Measurements from ENCODE around the gene CORO2A.
"Not testable (repeated sequence)": the region's sequence is repeated elsewhere in the genome, so short reads cannot be mapped to it uniquely, and the experiment has no call there.

Gene CORO2A

DNA sequence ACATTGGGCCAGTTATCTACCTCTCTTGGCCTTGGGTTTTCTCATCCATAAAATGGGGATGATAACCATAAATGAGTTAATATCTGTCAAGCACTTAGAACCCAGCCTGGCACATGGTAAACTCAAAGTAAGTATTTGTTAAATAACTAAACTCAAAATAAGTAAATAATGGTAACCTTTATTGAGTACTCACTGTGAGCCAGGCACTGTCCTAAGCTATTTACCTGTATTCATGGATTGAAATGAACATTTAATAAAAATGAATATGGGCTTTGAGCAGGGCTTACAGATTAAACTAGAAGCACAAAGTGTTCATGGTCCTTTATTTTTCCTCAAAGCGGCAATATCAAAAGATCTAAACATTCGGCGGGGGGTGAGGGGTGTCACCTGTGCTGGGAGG is 16.7 kb downstream of the CORO2A start:
- TF ChIP-seq, protein P1, sequence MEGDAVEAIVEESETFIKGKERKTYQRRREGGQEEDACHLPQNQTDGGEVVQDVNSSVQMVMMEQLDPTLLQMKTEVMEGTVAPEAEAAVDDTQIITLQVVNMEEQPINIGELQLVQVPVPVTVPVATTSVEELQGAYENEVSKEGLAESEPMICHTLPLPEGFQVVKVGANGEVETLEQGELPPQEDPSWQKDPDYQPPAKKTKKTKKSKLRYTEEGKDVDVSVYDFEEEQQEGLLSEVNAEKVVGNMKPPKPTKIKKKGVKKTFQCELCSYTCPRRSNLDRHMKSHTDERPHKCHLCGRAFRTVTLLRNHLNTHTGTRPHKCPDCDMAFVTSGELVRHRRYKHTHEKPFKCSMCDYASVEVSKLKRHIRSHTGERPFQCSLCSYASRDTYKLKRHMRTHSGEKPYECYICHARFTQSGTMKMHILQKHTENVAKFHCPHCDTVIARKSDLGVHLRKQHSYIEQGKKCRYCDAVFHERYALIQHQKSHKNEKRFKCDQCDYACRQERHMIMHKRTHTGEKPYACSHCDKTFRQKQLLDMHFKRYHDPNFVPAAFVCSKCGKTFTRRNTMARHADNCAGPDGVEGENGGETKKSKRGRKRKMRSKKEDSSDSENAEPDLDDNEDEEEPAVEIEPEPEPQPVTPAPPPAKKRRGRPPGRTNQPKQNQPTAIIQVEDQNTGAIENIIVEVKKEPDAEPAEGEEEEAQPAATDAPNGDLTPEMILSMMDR (IDR thresholded peaks at IDR 0.05; ENCODE audit: insufficient read depth, low read depth, low read length, missing control alignments) = no peak
- no peak overlapping the region for H3K4me3 ChIP-seq (ENCODE audit: low read length)

DNA sequence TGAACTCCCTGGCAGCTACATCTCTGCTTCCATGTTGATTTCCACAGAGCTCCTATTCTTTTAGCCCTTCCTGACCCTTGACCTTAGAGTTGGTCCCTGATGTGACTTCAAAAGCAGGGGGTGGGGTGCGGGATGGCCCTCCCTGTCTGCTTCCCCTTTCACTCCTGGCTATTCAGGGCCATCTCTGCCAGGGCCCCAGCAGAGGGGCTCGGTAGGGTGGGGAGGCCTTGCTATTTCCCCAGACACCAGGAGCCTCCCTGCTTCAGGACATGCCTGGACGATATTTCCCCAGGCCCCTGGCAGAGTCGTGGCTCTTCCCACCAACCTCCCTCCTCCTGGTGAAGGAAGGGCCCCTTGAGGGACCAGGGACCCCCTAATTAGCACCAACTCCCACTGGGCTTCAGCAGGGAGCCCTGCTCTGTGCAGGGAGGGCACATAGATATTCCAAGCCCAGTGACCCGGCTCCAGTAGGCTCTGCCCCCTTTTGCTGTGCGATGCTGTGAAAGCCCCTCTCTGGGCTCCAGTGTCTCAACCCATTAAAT is 17.3 kb downstream of the CORO2A start:
- TF ChIP-seq, protein P1 (IDR thresholded peaks at IDR 0.05; ENCODE audit: insufficient read depth, low read depth, low read length, missing control alignments) = no peak
- no peak for DNase-seq (ENCODE audit: low read depth)
- no peak overlapping the region for H3K4me3 ChIP-seq (ENCODE audit: low read length)

More for the DNA sequence above, 16.7 kb downstream of the CORO2A start:
- no peak for DNase-seq (ENCODE audit: low read depth)

DNA sequence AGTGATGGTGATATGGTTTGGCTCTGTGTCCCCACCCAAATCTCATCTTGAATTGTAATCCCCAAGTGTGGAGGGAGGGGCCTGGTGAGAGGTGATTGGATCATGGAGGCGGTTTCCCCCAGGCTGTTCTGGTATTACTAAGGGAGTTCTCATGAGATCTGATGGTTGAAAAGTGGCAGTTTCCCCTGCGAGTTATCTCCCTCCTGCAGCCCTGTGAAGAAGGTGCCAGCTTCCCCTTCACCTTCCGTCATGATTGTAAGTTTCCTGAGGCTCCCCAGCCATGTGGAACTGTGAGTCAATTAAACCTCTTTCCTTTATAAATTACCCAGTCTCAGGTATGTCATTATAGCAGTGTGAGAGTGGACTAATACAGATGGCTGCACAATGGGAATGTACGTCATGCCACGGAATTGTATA is 17.9 kb downstream of the CORO2A start:
- not testable (repeated sequence) for H3K4me3 ChIP-seq (ENCODE audit: low read length); DNase-seq (ENCODE audit: low read depth)

DNA sequence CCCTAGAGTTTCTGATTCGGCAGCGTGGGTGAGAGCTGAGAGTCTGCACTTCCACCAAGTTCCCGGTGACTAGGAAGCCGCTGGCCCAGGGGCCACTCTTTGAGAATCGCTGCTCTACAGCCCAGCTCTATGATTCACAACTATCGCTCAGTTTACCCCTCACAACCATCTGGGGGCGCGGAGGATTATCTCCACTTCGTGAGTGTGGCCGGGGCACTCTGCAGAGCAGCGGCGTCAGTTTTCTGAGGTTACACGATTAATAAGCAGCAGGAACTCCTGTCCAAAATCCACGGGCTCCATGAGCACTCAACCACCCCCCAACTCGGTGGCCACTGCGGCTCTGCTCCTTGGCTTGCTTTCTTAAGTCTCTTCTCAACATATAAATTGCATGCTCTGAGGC is 19.3 kb downstream of the CORO2A start:
- no peak for DNase-seq (ENCODE audit: low read depth)
- TF ChIP-seq, protein P1 (IDR thresholded peaks at IDR 0.05; ENCODE audit: insufficient read depth, low read depth, low read length, missing control alignments) = no peak
- H3K4me3 ChIP-seq (ENCODE audit: low read length) = no peak overlapping the region

DNA sequence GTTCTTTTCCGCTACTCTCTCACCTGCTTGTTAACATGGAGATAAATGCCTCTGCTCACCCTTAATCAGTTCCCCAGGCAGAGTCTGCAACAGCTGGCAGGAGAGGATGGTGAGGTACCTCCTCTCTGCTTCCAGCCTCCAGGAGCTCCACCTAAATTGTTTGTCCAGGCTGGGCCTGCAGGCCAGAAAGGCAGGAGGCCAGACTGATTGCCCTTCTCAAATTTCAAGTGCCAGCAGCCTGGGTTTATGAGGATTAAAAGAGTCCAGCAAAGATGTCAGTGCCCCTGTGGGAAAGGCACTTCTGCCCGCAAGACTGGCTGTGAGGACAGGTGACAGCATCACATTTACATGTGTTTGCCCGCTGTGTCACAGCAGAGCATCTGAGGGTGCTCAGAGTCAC is 19.8 kb downstream of the CORO2A start:
- TF ChIP-seq, protein P1 (IDR thresholded peaks at IDR 0.05; ENCODE audit: insufficient read depth, low read depth, low read length, missing control alignments) = no peak
- H3K4me3 ChIP-seq (ENCODE audit: low read length) = no peak overlapping the region
- DNase-seq (ENCODE audit: low read depth) = no peak

DNA sequence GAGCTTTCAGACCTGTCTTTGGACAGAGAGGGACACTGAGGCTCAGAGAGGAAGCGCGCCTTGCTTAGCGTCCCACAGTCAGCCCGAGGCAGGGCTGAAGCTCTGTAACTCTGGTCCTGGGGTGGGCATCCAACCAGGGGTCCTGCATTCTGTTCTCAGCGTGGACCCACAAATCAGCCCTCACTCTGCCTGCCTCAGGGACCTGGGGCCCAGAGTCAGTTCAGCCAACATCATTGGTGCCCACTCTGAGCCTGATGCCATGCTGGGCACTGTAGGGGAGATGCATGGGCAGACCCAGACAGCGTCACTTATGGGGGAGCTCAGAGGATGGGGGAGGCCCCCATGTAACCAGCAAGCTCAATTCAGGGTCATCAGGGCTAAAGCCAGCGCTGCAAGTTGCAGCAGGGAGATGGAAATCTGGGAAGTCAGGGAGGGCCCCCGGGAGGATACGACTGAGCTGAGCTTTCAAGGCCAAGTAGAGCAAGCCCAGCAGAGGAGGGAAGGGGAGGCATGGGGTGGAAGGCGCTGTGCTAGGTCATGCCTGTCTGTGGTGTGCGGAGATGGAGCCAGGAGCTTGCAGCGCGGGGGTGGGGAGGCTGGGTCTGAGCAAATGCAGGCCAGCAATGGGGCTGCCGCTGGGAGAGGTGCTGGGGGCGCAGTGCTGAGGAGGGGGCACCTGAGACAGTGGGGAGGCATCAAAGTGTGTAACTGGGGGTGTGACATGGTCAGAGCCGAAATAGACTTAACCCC is 21.1 kb downstream of the CORO2A start:
- TF ChIP-seq, protein P1 (IDR thresholded peaks at IDR 0.05; ENCODE audit: insufficient read depth, low read depth, low read length, missing control alignments) = no peak
- DNase-seq (ENCODE audit: low read depth) = no peak
- no peak overlapping the region for H3K4me3 ChIP-seq (ENCODE audit: low read length)

DNA sequence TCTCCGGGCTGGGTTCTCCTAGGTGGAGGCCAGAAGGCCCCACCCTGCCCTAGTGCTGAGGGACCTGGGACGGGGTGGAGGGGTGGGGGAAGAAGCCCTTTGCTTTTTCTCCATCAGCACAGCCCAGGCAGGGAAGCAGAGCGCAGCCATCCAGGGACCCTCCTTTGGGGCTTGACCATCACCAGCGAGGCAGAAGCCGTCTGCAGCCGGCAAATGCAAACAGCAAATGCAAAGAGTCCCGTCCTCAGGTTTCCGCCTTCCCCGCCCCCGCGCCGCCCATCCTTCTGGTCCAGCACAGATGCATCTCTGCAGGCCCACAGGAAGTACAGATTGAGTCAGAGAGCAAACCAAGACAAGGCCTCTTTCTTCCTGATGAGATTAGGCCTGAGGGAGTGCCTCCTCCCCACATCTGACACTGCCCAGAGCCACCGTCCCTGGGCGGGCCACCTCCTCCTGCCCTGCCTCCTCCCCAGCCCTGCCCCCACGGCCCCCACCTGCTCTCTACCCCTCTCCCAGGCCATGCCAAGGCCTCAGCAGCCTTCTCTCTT is 23.4 kb downstream of the CORO2A start:
- TF ChIP-seq, protein P1 (IDR thresholded peaks at IDR 0.05; ENCODE audit: insufficient read depth, low read depth, low read length, missing control alignments) = no peak
- H3K4me3 ChIP-seq (ENCODE audit: low read length) = no peak overlapping the region
- DNase-seq (ENCODE audit: low read depth) = peak; percentile 65
